Cortex of kidney (tissue), 1 donor: ENCODE measurements around the gene AKAP5.
"Not testable (repeated sequence)": the region's sequence is repeated elsewhere in the genome, so short reads cannot be mapped to it uniquely, and the experiment has no call there.

Experiments
- DNase-seq: peaks from one replicate; lab custom pipeline; 2025; lab: John Stamatoyannopoulos, UW

Gene AKAP5

DNA sequence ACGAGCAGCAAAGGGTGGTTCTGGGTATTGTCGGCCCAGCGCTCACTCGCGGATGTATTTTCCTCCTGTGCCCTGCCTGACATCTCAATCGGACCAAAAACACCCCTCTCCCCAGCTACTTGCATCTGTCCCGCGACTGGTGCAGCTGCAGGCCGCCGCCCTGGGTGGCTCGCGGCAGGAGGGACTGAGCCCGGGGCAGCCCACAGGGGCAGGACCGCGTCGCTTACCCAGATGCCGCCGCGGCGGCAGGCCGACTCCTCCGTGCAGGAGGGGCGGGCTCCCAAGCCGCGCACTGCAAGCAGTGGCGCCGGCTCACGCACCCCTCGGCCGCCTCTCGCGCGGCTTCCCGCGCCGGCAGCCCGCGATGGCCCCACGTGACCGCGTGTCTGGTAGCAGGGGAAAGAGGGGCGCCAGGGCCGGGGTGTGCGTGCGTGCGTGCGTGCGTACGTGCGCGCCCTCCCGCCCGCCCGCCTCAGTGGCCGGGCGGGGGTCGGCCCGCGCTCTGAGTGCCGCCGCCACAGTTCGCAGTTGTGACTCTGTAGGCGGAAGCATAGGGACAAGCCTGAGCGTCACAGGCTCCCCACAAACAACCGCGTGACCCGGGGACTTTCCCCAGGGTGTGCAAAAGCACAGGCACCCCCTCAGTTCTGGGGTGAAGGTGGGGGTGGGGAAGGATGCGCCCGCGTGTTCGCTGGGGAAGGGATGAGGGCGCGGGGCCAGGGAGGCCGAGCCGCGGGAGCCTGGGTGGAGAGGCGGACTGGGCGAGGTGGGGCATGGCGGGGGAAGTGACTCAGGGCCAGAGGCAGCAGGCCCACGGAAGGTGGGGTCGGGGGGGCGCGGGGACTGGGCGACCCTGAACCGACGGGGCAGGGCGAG lies 38.4 kb downstream of the AKAP5 start, which contains the start of gene ZBTB25:
ZBTB25 (minus strand) TSS at position 405 of the 876 bp plus-strand sequence. CDS start 13,305 bp downstream, outside the sequence.
- DNase-seq = no peak

DNA sequence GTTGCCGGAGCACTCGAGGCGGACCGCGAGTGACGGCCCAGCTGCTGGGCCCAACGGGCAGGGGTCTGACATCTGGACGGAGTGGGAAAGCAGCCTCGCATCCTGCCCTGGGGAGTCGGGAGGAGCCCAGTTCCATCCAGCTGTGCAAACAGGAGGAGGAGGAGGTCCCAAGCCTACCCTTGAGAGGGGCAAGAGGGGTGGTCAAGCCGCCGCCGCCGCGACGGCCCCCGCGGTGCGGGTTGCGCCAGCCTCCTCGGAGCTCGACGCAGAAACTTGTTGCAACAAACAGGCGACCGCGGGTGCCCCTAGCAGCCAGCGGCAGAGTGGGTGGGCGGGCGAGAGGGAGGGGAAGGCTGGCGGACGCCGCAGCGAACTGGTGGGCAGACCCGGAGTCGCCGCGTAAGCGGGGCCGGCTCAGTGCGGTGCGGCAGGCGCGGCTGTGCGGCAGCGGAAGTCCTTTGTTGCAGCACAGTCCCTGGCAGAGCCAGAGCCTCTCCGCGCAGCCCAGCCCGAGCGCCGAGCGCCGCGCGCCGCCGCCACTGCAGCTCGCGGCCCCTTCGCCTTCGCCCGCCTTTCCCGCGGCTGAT lies 39.1 kb downstream of the AKAP5 start, which contains the start of gene ZBTB1:
ZBTB1 (plus strand) TSS at position 461 of the 587 bp plus-strand sequence. CDS start 16,735 bp downstream, outside the sequence.
- DNase-seq = no peak

DNA sequence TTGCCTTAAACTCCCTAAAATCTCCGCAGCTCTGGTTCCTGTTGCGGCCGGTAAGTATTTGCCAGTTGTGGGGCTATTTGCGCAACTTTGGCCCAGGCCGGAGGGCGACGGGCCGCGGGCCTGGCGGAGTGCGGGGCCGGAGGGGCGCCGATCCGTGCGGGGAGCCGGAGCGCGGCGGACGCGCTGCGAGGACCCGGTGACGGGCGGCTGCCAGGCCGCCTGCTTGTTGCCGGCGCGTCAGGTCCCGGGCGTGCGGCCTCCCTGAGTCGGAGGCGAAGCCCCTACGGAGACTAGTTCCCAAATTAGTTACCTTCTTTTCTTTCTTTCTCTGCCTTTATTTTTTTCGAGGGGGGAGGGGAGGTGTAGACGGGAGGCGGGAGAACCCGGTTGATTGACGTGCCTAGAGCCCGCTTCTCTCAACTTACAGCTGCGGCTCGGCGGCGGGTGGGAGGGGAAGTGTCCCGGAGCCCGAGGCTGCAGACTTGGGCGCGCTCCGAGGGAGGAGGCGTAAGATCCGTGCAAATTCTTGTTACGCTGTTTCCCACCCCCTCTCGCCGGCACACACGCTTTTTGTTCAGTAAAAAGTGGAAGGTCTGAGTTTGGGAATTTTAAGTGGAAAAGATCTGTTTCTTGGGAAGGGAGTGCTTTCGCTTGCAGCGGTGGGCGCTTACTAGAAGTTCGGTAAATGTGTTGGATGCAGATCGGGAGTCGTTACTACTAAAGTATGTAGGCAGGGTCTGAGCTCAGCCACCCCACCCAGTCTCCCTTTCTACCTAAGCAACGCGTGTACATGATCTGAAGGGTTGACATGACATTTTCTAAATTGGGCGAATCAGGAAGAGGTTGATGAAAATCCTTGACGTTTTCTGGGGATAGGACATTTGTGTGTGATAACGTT lies 39.8 kb downstream of the AKAP5 start:
- no peak for DNase-seq

DNA sequence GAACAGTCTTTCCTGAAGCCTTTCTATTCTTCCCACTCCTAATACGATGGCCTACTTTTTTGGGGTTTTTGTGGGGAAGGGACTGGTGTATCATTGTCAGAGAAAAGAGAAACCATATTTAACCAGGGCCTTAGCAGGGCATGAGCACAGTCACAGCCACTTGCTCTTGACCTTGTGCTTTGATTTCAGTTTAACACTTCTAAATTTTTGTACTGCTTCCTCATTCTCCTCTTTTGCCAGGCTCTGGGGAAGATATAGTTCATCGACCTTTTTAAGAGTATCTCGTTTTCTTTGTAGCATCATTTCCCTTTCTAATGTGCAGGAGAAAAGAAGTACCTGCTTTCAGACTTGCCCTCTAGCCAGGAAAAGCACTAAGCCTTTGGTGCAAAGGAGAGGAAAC lies 41.4 kb downstream of the AKAP5 start:
- DNase-seq = no peak

DNA sequence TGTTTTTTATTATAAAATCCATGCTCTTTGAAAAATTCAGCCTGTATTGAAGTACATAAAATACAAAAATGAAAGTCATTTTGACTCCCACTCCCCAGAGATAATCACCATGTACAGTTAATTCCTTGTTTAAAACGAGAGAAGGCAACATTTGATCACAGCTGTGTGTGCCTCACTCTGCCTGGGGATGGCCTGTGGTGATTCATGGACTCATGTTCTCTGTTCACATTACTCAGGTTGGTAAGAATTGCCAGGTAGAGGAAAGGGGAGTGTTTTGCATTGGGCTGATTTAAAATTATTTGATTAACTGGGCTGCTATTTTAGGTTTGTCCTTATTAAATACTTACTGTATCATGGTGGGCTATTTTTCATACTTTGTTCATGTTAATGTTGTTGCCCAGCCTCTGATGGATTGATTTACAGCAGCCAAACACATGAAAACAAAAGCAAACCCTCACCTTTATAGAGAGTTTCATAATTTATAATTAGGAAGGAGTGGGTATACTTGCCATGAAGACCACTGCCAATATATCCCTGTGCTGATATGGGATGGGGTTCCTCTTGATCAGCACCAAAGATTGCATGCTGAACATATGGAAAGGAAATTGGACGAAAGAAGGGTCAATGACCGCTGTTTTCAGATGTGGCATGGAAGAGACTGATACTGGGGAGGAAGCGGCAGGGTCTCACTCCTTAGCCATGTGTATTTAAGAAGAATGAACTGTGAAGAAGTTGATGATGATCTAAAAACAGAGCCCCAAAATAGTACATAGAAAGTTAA lies 42.3 kb downstream of the AKAP5 start:
- DNase-seq = no peak

DNA sequence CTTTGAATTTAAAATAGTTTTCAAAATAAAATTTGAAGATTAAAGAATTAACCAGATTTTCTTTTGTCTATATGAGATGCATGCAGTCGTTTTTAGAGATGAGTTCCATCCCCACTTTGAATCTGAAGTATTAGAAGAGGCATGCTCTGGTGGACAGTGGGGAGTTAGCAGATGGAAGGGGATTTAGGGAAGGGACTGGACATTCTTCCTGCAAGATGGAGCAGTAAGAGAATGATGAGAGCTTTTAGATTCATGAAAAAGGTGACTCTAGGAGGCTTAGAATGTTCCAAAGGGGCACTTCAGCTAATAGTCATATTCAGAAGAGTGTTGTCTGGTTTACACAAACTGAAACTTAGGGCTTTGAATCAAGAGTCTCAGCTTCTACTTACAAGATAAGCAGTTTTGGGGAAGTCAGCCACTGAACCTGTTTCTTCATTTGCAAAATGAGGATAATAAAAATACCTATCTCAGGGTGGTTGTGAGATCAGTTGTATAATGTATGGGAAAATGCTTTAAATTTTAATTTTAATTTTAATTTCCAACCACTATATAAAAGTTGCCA lies 43.0 kb downstream of the AKAP5 start:
- DNase-seq = no peak

DNA sequence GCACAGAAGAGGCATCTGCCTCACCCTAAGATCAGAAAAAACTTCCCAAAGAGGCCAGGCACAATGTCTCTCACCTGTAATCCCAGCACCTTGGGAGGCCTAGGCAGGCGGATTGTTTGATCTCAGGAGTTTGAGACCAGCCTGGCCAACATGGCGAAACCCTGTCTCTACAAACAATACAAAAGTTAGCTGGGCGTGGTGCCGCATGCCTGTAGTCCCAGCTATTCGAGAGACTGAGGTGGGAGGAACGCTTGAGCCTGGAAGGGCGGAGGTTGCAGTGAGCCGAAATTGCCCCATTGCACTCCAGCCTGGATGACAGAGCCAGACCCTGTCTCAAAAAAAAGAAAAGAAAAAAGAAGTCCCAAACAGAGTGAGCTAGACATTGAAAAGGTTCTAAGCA lies 43.7 kb downstream of the AKAP5 start:
- no peak for DNase-seq

DNA sequence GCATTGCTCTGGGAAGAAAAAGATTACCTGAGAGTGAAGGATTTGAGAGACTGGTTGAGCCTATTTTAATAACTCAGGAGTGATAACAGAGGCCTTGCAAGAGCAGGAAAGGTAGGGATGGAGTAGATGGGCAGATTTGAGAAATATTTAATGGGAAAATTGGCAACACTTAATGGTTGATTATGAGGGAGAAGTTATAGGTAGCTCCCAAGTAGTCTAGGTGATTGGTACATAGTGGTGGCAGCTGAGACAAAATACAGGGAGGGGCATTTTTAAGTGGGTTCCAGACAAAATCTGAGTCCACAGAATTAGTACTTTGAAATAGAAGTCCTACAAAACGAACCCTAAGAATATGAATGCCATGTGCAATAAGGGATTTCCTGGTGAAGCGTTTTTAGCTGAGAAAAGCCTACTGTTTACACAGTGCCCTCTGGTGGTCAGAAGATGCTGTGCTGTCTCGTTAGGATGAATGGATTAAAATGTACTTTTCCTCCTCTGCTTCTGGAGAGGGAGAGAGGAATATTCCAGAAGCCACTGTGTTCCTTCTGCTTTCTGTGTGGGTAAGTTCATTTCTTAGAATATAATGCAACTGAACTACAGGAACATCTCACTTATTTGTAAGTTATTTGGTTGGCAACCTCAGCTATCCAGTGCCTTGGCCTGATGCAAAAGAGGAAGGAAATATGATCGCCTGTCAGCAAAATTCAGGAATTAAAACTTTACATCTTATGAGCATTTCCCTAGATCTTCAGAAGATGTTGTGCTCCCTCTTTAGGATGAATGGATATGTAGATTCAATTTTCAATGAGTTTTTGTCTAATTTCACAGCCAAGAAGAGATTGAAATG lies 45.7 kb downstream of the AKAP5 start:
- DNase-seq = no peak

DNA sequence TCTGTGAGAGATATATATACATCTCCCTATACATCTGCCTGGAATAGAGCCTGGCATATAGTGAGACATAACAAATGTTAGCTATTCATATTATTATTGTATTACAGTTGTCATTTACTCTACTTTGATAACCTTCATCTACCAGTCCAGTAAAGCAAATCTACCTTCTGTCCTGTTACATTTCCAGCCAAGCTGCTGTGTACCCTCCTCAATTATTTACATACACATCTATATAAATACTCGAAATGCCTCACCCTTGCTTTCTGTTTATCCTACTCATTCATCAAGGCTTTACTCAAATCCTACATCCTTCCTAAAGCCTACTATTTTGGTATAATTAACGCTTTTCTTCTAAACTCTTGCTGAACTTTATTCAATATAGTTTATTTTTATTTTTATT lies 48.0 kb downstream of the AKAP5 start:
- DNase-seq = no peak

DNA sequence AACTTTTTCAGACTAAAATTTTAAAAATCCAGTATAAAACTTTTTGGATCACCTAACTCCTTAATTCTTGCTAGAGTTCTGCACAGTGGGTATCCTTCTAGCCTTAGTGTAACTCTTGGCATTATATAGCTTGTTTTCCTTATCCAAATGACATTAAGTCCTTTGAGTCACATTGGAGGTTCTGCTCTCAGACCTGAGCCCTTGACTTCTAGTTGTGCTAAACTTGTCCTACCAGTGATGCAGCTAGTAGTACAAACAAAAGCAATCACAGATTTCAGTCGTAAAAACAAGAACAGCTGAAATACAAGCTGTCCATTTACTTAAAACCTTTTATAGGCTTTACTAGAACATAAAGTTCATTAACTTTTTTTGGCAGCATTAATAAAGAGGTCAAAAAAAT lies 49.8 kb downstream of the AKAP5 start:
- no peak for DNase-seq

DNA sequence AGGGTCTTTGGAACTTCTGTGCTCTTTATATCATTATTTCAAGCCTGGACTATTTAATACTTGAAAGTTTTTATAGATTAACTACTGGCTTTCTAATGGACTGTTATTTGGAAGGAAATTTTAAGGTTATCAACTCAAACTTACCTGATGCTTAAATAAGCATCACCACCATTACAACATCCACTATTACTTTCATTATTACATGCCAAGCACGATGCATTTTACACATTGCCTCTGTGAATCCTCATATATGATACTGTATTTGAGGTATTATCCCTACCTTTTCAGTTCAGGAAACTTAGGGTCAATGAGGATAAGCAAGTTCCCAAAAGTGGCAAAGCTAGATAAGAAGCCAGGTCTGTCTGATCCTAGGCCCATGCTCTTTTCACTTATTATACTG lies 51.7 kb downstream of the AKAP5 start:
- no peak for DNase-seq

DNA sequence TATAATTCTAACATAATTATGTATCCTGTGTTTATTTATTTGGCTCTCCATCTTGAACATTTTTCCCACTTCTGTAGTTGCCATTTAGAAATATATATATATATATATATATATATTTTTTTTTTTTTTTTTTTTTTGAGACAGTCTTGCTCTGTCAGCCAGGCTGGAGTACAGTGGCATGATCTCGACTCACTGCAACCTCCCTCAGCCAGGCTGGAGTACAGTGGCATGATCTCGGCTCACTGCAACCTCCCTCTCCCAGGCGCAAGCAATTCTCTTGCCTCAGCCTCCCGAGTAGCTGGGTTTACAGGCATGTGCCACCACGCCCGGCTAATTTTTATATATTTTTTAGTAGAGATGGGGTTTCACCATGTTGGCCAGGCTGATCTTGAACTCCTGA lies 52.4 kb downstream of the AKAP5 start:
- DNase-seq = not testable (repeated sequence)

DNA sequence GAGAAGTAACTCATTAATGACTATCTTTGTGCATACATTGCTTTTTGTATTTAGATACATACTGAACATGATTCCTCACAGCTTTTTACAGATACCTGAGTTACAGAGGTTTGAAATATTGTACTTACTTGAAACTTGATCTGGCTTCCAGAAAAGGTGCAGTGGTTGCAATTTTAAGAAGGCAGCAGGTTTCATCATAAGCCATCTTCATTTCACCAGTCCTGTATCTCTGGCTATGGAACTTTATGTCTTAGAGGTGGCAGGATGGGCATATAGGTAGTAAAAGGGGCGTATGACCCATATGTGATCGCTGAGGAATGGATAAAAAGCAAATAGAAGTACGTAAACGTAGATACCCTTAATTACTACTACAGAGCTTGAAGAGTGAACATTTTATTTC lies 52.9 kb downstream of the AKAP5 start:
- DNase-seq = no peak

DNA sequence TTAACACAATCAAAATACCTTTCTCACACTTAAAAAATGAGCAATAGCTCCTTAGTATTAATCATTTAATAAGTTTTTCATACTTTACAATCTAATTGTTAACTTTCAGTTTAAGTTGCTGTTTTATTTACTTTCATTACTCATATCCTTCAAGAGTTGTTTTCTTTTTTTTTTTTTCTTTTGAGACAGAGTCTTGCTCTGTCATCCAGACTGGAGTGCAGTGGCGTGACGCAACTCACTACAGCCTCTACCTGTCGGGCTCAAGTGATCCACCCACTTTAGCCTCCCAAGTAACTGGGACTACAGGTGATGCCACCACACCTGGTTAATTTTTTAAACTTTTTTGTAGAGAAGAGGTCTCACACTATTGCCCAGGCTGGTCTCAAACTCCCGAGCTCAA lies 55.4 kb downstream of the AKAP5 start:
- no peak for DNase-seq

DNA sequence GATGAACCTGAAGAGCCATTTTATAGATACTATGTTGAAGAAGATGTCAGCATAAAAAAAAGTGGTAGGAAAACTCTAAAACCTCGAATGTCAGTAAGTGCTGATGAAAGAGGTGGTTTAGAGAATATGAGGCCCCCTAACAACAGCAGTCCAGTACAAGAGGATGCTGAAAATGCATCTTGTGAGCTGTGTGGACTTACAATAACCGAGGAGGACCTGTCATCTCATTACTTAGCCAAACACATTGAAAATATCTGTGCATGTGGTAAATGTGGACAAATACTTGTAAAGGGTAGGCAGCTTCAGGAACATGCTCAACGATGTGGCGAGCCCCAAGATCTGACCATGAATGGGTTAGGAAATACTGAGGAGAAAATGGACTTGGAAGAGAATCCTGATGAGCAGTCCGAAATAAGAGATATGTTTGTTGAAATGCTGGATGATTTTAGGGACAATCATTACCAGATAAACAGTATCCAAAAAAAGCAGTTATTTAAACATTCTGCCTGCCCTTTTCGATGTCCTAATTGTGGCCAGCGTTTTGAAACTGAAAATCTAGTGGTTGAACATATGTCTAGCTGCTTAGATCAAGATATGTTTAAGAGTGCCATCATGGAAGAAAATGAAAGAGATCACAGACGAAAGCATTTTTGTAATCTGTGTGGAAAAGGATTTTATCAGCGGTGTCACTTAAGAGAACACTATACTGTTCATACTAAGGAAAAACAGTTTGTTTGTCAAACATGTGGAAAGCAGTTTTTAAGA lies 57.5 kb downstream of the AKAP5 start:
- no peak for DNase-seq
